DND-41 (cell line): ENCODE data around the gene ASPDH.

ENCODE experiments used
- EZH2 ChIP-seq: IDR thresholded peaks from 3 replicates; pipeline ENCODE4 v1.6.1; 2012; ENCODE audit warnings: borderline replicate concordance, low read depth, mild to moderate bottlenecking, moderate library complexity, low read length, inconsistent platforms; ENCODE audit not compliant: severe bottlenecking
- TF ChIP-seq, protein P1 (sequence below): IDR thresholded peaks from 2 replicates; pipeline ENCODE4 v1.5.1; 2012; ENCODE audit warnings: borderline replicate concordance, low read length, moderate library complexity, mild to moderate bottlenecking; ENCODE audit not compliant: poor library complexity, severe bottlenecking; ENCODE audit errors: extremely low read depth

GRCh38 chr19:50515168-50515561 lies 1.5 kb upstream of the ASPDH start:
- TF ChIP-seq, protein P1, sequence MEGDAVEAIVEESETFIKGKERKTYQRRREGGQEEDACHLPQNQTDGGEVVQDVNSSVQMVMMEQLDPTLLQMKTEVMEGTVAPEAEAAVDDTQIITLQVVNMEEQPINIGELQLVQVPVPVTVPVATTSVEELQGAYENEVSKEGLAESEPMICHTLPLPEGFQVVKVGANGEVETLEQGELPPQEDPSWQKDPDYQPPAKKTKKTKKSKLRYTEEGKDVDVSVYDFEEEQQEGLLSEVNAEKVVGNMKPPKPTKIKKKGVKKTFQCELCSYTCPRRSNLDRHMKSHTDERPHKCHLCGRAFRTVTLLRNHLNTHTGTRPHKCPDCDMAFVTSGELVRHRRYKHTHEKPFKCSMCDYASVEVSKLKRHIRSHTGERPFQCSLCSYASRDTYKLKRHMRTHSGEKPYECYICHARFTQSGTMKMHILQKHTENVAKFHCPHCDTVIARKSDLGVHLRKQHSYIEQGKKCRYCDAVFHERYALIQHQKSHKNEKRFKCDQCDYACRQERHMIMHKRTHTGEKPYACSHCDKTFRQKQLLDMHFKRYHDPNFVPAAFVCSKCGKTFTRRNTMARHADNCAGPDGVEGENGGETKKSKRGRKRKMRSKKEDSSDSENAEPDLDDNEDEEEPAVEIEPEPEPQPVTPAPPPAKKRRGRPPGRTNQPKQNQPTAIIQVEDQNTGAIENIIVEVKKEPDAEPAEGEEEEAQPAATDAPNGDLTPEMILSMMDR: no peak
- TF ChIP-seq EZH2: no peak
